Neural cell (in vitro differentiated cells): Measurements from ENCODE around the gene IL18R1. TPM values are rescaled to one million over a fixed set of nuclear protein-coding genes. Genes with fewer than 3 reads are reported as not detected.

Source experiments
- H2AFZ ChIP-seq: fragments of 200-600, 300-800 bp; sonication (generic), shearing (Covaris generic); 2 replicates; pipeline ENCODE4 v1.6.0; 2014; ENCODE audit warnings: low read depth, mild to moderate bottlenecking, antibody characterized with exemption, low read length, moderate library complexity
- H3F3A ChIP-seq: fragments of 200-600 bp; shearing (Covaris generic); 2 replicates; pipeline ENCODE4 v1.6.1; 2016; ENCODE audit warnings: mild to moderate bottlenecking, moderate library complexity, mixed read lengths, antibody characterized with exemption, low read length; ENCODE audit not compliant: insufficient read depth, poor library complexity, severe bottlenecking
- H3K27ac ChIP-seq: fragments of 200-600, 300-800 bp; sonication (generic), shearing (Covaris generic); 2 replicates; pipeline ENCODE4 v1.5.1; 2014; ENCODE audit warnings: mild to moderate bottlenecking, low read length, moderate library complexity
- H3K27me3 ChIP-seq: fragments of 300-800, 200-600 bp; sonication (generic), shearing (Covaris generic); 2 replicates; pipeline ENCODE4 v1.6.0; 2014; ENCODE audit warnings: mild to moderate bottlenecking, low read depth, low read length, moderate library complexity; ENCODE audit not compliant: insufficient read depth
- H3K36me3 ChIP-seq: fragments of 300-800, 200-600 bp; sonication (generic), shearing (Covaris generic); 2 replicates; pipeline ENCODE4 v1.5.1; 2014; ENCODE audit warnings: mild to moderate bottlenecking, antibody characterized with exemption, low read length, moderate library complexity; ENCODE audit not compliant: insufficient read depth
- H3K4me2 ChIP-seq: fragments of 300-800, 200-600 bp; sonication (generic), shearing (Covaris generic); 2 replicates; pipeline ENCODE4 v1.6.0; 2014; ENCODE audit warnings: mild to moderate bottlenecking, low read length
- H3K4me3 ChIP-seq: fragments of 300-800, 200-600 bp; sonication (generic), shearing (Covaris generic); 2 replicates; pipeline ENCODE4 v1.5.1; 2014; ENCODE audit warnings: mild to moderate bottlenecking, low read length, moderate library complexity
- H3K79me2 ChIP-seq: fragments of 200-600 bp; shearing (Covaris generic); replicated peaks from 2 replicates; pipeline ENCODE4 v1.6.0; 2014; ENCODE audit warnings: mild to moderate bottlenecking, low read length, moderate library complexity; ENCODE audit not compliant: insufficient read depth
- H3K9ac ChIP-seq: fragments of 300-800, 200-600 bp; sonication (generic), shearing (Covaris generic); 2 replicates; pipeline ENCODE4 v1.6.1; 2016; ENCODE audit warnings: mild to moderate bottlenecking, low read length, mixed read lengths
- H3K9me2 ChIP-seq: fragments of 200-600 bp; shearing (Covaris generic); 2 replicates; pipeline ENCODE4 v1.6.1; 2016; ENCODE audit warnings: mild to moderate bottlenecking, low read length, mixed read lengths; ENCODE audit not compliant: insufficient read depth
- H3K9me3 ChIP-seq: fragments of 200-600, 300-800 bp; sonication (generic), shearing (Covaris generic); 2 replicates; pipeline ENCODE4 v1.6.1; 2016; ENCODE audit warnings: mild to moderate bottlenecking, mixed run types, low read length, moderate library complexity, mixed read lengths
- H4K20me1 ChIP-seq: fragments of 200-600 bp; shearing (Covaris generic); 2 replicates; pipeline ENCODE4 v1.6.1; 2016; ENCODE audit warnings: mild to moderate bottlenecking, mixed run types; ENCODE audit not compliant: insufficient read depth
- EP300 ChIP-seq: fragments of 450-650 bp; conservative IDR thresholded peaks from 2 replicates; pipeline ENCODE4 v1.6.1; 2014; ENCODE audit warnings: antibody characterized with exemption, mild to moderate bottlenecking, moderate library complexity; ENCODE audit not compliant: poor library complexity, severe bottlenecking
- EZH2 ChIP-seq: fragments of 200-600, 300-800 bp; shearing (Covaris generic), sonication (generic); IDR thresholded peaks from 2 replicates; pipeline ENCODE4 v1.6.1; 2014; ENCODE audit warnings: antibody characterized with exemption, low read length, borderline replicate concordance, mild to moderate bottlenecking; ENCODE audit not compliant: insufficient read depth, poor library complexity, severe bottlenecking
- MXI1 ChIP-seq: fragments of 450-650 bp; conservative IDR thresholded peaks from 2 replicates; pipeline ENCODE4 v1.6.1; 2014; ENCODE audit warnings: antibody characterized with exemption, mild to moderate bottlenecking; ENCODE audit not compliant: poor library complexity, severe bottlenecking
- POLR2AphosphoS5 ChIP-seq: IDR thresholded peaks from 2 replicates; pipeline ENCODE4 v1.6.1; 2012
- RAD21 ChIP-seq: fragments of 450-650 bp; conservative IDR thresholded peaks from 2 replicates; pipeline ENCODE4 v1.6.1; 2014; ENCODE audit warnings: antibody characterized with exemption, mild to moderate bottlenecking, moderate library complexity
- REST ChIP-seq: IDR thresholded peaks from 2 replicates; pipeline ENCODE4 v1.6.1; 2012; ENCODE audit warnings: borderline replicate concordance
- SMC3 ChIP-seq: fragments of 450-650 bp; conservative IDR thresholded peaks from 2 replicates; pipeline ENCODE4 v1.6.1; 2014; ENCODE audit warnings: antibody characterized with exemption, mild to moderate bottlenecking, moderate library complexity; ENCODE audit not compliant: poor library complexity
- TAF1 ChIP-seq: IDR thresholded peaks from 2 replicates; pipeline ENCODE4 v1.6.1; 2012; ENCODE audit warnings: low read depth
- polyA plus RNA-seq: library from polyadenylated mRNA; depleted of rRNA; stranded (reverse); fragments of >200 nt; gene quantifications from 2 replicates; pipeline ENCODE4 v1.2.3, GENCODE V29; 2014
- TF ChIP-seq, protein P1 (sequence below): fragments of 450-650 bp; IDR thresholded peaks from 2 replicates; pipeline ENCODE4 v1.5.1; 2014; ENCODE audit warnings: antibody characterized with exemption, mild to moderate bottlenecking, moderate library complexity; ENCODE audit not compliant: poor library complexity, severe bottlenecking

The IL18R1 gene
- polyA plus RNA-seq, 1 donor from 2014 or later: 0.09 TPM

DNA sequence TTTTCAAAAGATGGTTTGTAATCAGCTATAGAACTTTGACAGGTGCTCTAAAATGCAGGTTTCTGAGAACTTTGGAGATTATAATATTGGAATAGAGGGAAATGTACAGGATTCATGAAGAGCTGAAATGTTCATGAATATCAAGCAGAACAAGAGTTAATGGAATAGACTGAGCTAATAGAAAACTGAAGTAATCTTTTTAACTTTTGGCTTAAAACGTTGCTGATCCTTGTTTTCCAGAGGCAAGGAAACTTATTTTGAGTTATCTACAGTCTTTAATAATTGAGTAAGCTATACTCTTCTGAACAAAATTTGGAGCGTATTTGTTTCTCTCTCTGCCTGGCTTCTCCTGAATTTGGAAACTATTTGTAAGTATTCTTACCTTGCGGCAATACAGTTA lies 56.6 kb downstream of the IL18R1 start:
- Histone ChIP-seq H3F3A (no peaks in the 10 kb centered on the region), H3K4me3 (no peak overlapping the region), H3K4me2 (no peak overlapping the region), H3K9me3 (peaks cover 2% of the 10 kb centered on the region), H4K20me1 (no peaks in the 10 kb centered on the region), H3K27me3 (no peaks in the 10 kb centered on the region), H3K79me2 (no peaks in the 10 kb centered on the region), H3K9ac (no peak overlapping the region), H3K27ac (no peak overlapping the region), H3K36me3 (no peaks in the 10 kb centered on the region), H3K9me2 (no peaks in the 10 kb centered on the region), H2AFZ (no peak overlapping the region)
- no peak for TF ChIP-seq TAF1
- TF ChIP-seq EP300: no peak
- TF ChIP-seq RAD21: no peak
- TF ChIP-seq REST: no peak
- TF ChIP-seq, protein P1, sequence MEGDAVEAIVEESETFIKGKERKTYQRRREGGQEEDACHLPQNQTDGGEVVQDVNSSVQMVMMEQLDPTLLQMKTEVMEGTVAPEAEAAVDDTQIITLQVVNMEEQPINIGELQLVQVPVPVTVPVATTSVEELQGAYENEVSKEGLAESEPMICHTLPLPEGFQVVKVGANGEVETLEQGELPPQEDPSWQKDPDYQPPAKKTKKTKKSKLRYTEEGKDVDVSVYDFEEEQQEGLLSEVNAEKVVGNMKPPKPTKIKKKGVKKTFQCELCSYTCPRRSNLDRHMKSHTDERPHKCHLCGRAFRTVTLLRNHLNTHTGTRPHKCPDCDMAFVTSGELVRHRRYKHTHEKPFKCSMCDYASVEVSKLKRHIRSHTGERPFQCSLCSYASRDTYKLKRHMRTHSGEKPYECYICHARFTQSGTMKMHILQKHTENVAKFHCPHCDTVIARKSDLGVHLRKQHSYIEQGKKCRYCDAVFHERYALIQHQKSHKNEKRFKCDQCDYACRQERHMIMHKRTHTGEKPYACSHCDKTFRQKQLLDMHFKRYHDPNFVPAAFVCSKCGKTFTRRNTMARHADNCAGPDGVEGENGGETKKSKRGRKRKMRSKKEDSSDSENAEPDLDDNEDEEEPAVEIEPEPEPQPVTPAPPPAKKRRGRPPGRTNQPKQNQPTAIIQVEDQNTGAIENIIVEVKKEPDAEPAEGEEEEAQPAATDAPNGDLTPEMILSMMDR: no peak
- TF ChIP-seq SMC3: no peak
- TF ChIP-seq EZH2: no peak
- no peak for TF ChIP-seq POLR2AphosphoS5
- no peak for TF ChIP-seq MXI1

DNA sequence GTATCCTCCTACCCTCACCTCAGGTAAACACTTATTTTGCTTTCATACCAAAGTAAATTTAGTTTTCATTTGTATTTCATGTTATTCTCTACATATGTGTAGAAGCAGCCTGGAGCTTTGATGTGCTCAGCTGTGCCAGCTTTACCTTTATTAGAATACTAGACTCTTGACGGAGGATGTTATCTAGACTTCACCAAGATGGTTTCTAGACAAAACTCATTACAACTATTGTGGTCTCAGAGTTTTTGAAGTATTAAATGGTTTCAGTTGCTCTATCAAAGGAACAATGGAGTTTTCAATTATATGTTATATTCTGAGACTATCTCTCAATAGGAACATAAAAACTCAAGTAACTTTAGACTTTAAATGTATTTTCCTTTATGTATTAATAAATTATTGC lies 62.4 kb downstream of the IL18R1 start:
- no peak overlapping the region for H3K27ac ChIP-seq
- TF ChIP-seq, protein P1: no peak
- TF ChIP-seq MXI1 (no peak), TAF1 (no peak), EZH2 (no peak), SMC3 (no peak), EP300 (no peak), REST (no peak), RAD21 (no peak)
- H3K4me2 ChIP-seq: no peak overlapping the region
- H2AFZ ChIP-seq: no peak overlapping the region
- no peaks in the 10 kb centered on the region for H3K9me2 ChIP-seq
- no peak overlapping the region for H3K9ac ChIP-seq
- no peaks in the 10 kb centered on the region for H4K20me1 ChIP-seq
- no peaks in the 10 kb centered on the region for H3F3A ChIP-seq
- H3K79me2 ChIP-seq: no peaks in the 10 kb centered on the region
- H3K4me3 ChIP-seq: no peak overlapping the region
- H3K27me3 ChIP-seq: no peaks in the 10 kb centered on the region
- H3K36me3 ChIP-seq: no peaks in the 10 kb centered on the region
- H3K9me3 ChIP-seq: peaks cover 2% of the 10 kb centered on the region
